Right cardiac atrium (tissue), 5 donors: Measurements from ENCODE around the gene NEURL2. TPM values are rescaled to one million over a fixed set of nuclear protein-coding genes. Genes with fewer than 3 reads are reported as not detected.

Experiments used
- ATAC-seq, 2 donors: fragments of 200-7000 bp; cut with Tn5 transposase; one replicate each; pipeline versions ENCODE4 v1.8.0 to v1.9.1; 2020; ENCODE audit warnings: moderate library complexity in 2 of 2, mild to moderate bottlenecking in 1 of 2
- DNase-seq, 3 donors: peaks; one replicate each; pipeline ENCODE4 v3.0.0-alpha.2; 2020
- H3K27ac ChIP-seq: one replicate; pipeline ENCODE4 v1.5.1; 2013; ENCODE audit warnings: mild to moderate bottlenecking, low read length, control low read depth, moderate library complexity
- H3K27me3 ChIP-seq: one replicate; pipeline ENCODE4 v1.6.1; 2013; ENCODE audit not compliant: control insufficient read depth, insufficient read depth
- H3K4me1 ChIP-seq: one replicate; pipeline ENCODE4 v1.6.1; 2013; ENCODE audit warnings: low read length; ENCODE audit not compliant: control insufficient read depth, insufficient read depth
- H3K4me3 ChIP-seq: one replicate; pipeline ENCODE4 v1.5.1; 2013; ENCODE audit warnings: low read length, control low read depth
- H3K9me3 ChIP-seq: one replicate; pipeline ENCODE4 v1.6.1; 2013; ENCODE audit warnings: low read length; ENCODE audit not compliant: control insufficient read depth
- WGBS: extraction: QIAGEN DNeasy Blood & Tissue Kit; methylation state at CpG from one replicate; pipeline ENCODE4 v1.1.7; 2013; 5-methylcytosine and 5-hydroxymethylcytosine counted together
- intact Hi-C, 4 donors: fragments of 100-400 bp; cut with DNase I; formaldehyde crosslinking; loops; one replicate each; pipeline versions ENCODE4 v1.11.0 to v1.14.0; 2022 to 2023
- polyA plus RNA-seq: library from polyadenylated mRNA; stranded (reverse); fragments of 200-250 nt; gene quantifications from one replicate; pipeline ENCODE4 v1.2.3, GENCODE V29; 2013
- total RNA-seq, 4 donors: library from RNA; stranded (reverse); fragmentation: NEBNext Ultra II Directional; extraction: Animal tissue kit (Norgen Biotek cat#: 25700); gene quantifications; one replicate each; pipeline ENCODE4 v1.2.1, GENCODE V29; 2021
- donor health status: healthy with polysubstance abuse.
- donor health status: DM: no; HTN: yes; CAD: no.
- donor health status: DM: no; HTN: no; CAD: no.
- donor health status: DM: no; HTN: yes; CAD: no; lungs with severe emphysema.
- donor health status: DM: yes; HTN: yes; CAD: no.

NEURL2 gene
- total and polyA plus RNA-seq, 5 donors = 7.0 to 9.8 (median 7.7) TPM

DNA sequence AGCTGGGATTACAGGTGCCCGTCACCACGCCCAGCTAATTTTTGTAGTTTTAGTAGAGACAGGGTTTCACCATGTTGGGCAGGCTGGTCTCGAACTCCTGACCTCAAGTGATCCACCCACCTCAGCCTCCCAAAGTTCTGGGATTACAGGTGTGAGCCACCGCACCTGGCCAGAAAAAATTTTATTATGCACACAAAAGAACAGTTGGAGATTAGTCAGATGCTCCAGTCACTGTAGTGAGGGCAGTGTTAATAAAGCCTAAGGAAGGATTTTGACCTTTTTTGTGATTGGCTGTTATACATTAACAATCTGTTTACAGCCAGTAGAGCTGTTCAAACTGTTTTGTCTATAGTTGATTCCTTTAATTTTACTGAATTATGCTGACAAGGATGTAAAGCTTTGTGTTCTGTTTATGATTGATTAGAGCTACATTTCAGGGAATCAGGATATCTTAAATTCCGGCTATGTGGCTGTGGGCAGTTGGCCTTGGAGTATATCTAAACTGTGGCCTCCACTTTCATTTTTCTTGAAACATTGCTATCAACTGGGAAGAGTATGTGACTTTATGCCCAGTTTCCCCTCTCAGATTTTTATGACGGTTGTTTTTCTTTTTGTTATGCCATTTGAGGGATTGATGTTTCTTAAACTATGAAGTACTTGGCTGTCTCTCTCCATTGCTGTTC is 23.7 kb downstream of the NEURL2 start:
- Histone ChIP-seq H3K9me3 (no peaks in the 10 kb centered on the region), H3K4me1 (no peaks in the 10 kb centered on the region), H3K4me3 (no peak overlapping the region), H3K27me3 (no peaks in the 10 kb centered on the region), H3K27ac (no peak overlapping the region)
- DNase-seq (no peak), ATAC-seq (no peak)
- WGBS = 91% methylated on average over 6 of the region's 6 CpGs
- intact Hi-C loops = no loop called here

DNA sequence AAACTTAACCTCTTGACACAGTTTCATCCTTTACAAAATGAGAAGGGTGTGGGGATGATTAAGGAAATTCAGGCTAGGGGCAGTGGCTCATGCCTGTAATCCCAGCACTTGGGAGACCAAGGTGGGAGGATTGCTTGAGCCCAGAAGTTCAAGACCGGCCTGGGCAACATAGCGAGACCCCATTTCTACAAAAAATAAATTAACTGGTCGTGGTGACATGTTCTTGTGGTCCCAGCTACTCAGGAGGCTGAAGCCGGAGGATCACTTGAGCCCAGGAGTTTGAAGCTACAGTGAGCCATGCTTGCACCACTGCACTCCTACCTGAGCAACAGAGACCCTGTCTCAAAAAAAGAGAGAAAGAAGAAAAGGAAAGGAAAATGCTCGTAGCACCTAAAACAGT is 24.6 kb downstream of the NEURL2 start:
- Histone ChIP-seq H3K27me3 (no peaks in the 10 kb centered on the region), H3K27ac (no peak overlapping the region), H3K4me3 (no peak overlapping the region), H3K4me1 (no peaks in the 10 kb centered on the region), H3K9me3 (no peaks in the 10 kb centered on the region)
- ATAC-seq (no peak), DNase-seq (no peak)
- intact Hi-C loops = no loop called here
- WGBS = 92% methylated on average over 5 of the region's 5 CpGs

GRCh38 chr20:45863543-45864470 is 27.2 kb downstream of the NEURL2 start:
- no peak overlapping the region for H3K4me3 ChIP-seq
- intact Hi-C loops = no loop called here
- WGBS = 90% methylated on average over 7 of the region's 7 CpGs
- no peaks in the 10 kb centered on the region for H3K27me3 ChIP-seq
- ATAC-seq (no peak), DNase-seq (no peak)
- H3K4me1 ChIP-seq = no peaks in the 10 kb centered on the region
- no peaks in the 10 kb centered on the region for H3K9me3 ChIP-seq
- no peak overlapping the region for H3K27ac ChIP-seq

DNA sequence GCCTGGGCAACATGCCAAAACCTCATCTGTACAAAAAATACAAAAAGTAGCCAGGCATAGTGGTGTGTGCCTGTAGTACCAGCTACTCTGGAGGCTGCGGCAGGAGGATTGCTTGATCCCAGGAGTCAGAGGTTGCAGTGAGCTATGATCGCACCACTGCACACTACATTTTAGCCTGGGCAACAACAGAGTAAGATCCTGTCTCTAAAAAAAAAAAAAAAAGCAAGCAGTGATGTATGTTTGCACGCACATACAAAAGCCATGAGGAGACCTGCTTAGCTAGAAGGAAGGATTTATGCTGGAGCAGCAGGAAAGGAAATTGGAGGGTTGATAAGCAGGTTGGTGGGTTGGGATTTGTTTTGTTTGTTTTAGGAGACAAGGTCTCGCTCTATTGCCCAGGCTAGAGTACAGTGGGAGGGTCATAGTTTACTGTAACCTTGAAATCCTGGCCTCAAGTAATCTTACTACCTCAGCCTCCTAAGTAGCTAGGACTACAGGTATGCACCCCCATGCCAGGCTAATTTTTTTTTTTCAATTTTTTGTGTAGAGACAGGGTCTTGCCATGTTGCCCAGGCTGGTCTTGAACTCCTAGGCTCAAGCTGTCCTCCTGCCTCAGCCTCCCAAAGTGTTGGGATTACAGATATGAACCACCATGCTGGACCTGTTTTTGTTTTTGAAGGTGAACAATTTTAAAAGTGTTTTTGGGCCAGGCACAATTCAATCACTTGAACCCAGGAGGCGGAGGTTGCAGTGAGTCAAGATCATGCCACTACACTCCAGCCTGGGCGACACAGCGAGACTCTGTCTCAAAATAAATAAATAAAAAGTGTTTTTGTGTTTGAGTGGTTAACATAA is 29.6 kb downstream of the NEURL2 start:
- intact Hi-C loops = no loop called here
- ATAC-seq (no peak), DNase-seq (no peak)
- WGBS = 93% methylated on average over 7 of the region's 7 CpGs
- peaks cover 6% of the 10 kb centered on the region for H3K4me1 ChIP-seq
- H3K4me3 ChIP-seq = no peak overlapping the region
- no peaks in the 10 kb centered on the region for H3K27me3 ChIP-seq
- H3K27ac ChIP-seq = no peak overlapping the region
- no peaks in the 10 kb centered on the region for H3K9me3 ChIP-seq

DNA sequence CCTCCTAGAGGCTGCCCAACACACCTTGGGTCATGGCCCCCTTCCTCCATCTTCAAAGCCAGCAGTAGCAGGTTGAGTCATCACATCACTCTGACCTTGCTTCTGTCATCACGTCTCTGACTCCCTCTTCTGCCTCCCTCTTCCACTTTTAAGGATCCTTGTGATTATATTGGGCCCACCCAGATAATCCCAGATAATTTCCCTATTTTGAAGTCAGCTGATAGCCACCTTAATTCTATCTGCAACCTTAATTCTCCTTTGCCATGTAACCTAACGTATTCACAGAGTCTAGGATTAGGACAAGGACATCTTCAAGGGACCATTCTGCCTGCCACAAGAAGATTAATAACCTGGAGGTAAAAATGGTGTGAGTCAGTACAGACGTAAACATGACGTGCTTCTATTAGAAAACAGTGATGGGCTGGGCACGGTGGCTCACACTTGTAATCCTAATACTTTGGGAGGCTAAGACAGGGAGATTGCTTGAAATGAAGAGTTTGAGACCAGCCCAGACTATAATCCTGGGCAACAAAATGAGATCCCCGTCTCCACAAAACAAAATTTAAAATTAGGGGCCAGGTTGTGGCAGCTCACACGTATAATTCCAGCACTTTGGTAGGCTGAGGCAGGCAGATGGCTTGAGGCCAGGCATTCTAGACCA is 30.3 kb downstream of the NEURL2 start:
- H3K27ac ChIP-seq = no peak overlapping the region
- intact Hi-C loops = no loop called here
- no peaks in the 10 kb centered on the region for H3K9me3 ChIP-seq
- no peak for ATAC-seq
- no peaks in the 10 kb centered on the region for H3K27me3 ChIP-seq
- no peak overlapping the region for H3K4me3 ChIP-seq
- WGBS = 76% methylated on average over 7 of the region's 7 CpGs
- no peak for DNase-seq
- peaks cover 9% of the 10 kb centered on the region for H3K4me1 ChIP-seq

- ATAC-seq = no peak
- H3K27ac ChIP-seq = no peak overlapping the region
- DNase-seq = no peak
- H3K27me3 ChIP-seq = no peaks in the 10 kb centered on the region
- peaks cover 11% of the 10 kb centered on the region for H3K4me1 ChIP-seq
- intact Hi-C loops = no loop called here
- no peak overlapping the region for H3K4me3 ChIP-seq
- WGBS = 95% methylated on average over 5 of the region's 5 CpGs
- no peaks in the 10 kb centered on the region for H3K9me3 ChIP-seq
These were observed 31.1 kb downstream of the NEURL2 start for GRCh38 chr20:45859916-45860315.

DNA sequence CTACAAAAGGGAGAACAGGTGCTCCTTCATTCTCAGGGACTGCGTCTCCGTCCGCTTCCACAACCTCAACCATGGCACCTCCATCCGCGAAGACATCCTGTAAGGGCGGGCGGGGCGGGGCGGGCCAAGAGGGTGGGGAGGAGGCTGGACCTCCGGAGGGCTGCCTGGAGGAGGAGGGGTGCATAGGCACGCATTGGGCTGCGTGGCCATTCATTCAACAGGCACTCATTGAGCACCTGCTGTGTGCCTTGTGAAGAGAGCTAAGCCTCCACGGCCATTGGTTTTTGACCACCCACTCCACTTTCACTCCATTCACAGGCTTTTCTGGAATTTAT is 33.2 kb downstream of the NEURL2 start:
- DNase-seq (no peak), ATAC-seq (peak in 1 of 2 donors; percentile 38)
- Histone ChIP-seq H3K4me1 (peaks cover 11% of the 10 kb centered on the region), H3K4me3 (peak overlapping the region; percentile 90), H3K27me3 (no peaks in the 10 kb centered on the region), H3K9me3 (no peaks in the 10 kb centered on the region), H3K27ac (peak overlapping the region; percentile 93)
- intact Hi-C loops = no loop called here
- 7% methylated on average over 13 of the region's 13 CpGs for WGBS

GRCh38 chr20:45857114-45857881 is 33.7 kb downstream of the NEURL2 start, which contains the start of the genes ACOT8 and ZSWIM3:
TSS of gene ACOT8 (minus strand) at chr20:45857392. CDS start at chr20:45857315, 77 bp downstream.
TSS of gene ZSWIM3 (plus strand) at chr20:45857614. CDS start at chr20:45857826, 212 bp downstream.
- peak within 1 kb of the TSS; percentile 93 for H3K27ac ChIP-seq
- H3K4me3 ChIP-seq = peak within 1 kb of the TSS; percentile 90
- H3K9me3 ChIP-seq = no peaks in the 10 kb centered on the region
- under 1% methylated on average over 36 of the region's 36 CpGs for WGBS
- H3K27me3 ChIP-seq = no peaks in the 10 kb centered on the region
- ATAC-seq = peak; percentile 99
- DNase-seq = peak; percentile 92 to 96 (median 96)
- intact Hi-C loops = no loop called here
- peaks cover 11% of the 10 kb centered on the region for H3K4me1 ChIP-seq

GRCh38 chr20:45853484-45853883 is 37.5 kb downstream of the NEURL2 start:
- no peak for DNase-seq
- Histone ChIP-seq H3K27ac (no peak overlapping the region), H3K27me3 (no peaks in the 10 kb centered on the region), H3K4me3 (no peak overlapping the region), H3K9me3 (no peaks in the 10 kb centered on the region), H3K4me1 (peaks cover 11% of the 10 kb centered on the region)
- no peak for ATAC-seq
- intact Hi-C loops = no loop called here
- WGBS = 79% methylated on average over 2 of the region's 2 CpGs

- Histone ChIP-seq H3K4me3 (no peak overlapping the region), H3K27me3 (no peaks in the 10 kb centered on the region), H3K27ac (no peak overlapping the region), H3K4me1 (peaks cover 6% of the 10 kb centered on the region), H3K9me3 (no peaks in the 10 kb centered on the region)
- peak in 1 of 3 donors; percentile 25 for DNase-seq
- 95% methylated on average over 6 of the region's 6 CpGs for WGBS
- intact Hi-C loops = no loop called here
- ATAC-seq = no peak
These were observed 38.7 kb downstream of the NEURL2 start for GRCh38 chr20:45852326-45852725.
